Measurements from ENCODE around the gene POLR1E. TPM values are rescaled to one million over a fixed set of nuclear protein-coding genes. Genes with fewer than 3 reads are reported as not detected.

Gene POLR1E
- total and polyA plus RNA-seq, 10 of the 15 experiments (the other 5 are each of a cell fraction or from before 2014, with no cell fraction given): 13.7 to 71.3 (median 50.4) TPM

DNA sequence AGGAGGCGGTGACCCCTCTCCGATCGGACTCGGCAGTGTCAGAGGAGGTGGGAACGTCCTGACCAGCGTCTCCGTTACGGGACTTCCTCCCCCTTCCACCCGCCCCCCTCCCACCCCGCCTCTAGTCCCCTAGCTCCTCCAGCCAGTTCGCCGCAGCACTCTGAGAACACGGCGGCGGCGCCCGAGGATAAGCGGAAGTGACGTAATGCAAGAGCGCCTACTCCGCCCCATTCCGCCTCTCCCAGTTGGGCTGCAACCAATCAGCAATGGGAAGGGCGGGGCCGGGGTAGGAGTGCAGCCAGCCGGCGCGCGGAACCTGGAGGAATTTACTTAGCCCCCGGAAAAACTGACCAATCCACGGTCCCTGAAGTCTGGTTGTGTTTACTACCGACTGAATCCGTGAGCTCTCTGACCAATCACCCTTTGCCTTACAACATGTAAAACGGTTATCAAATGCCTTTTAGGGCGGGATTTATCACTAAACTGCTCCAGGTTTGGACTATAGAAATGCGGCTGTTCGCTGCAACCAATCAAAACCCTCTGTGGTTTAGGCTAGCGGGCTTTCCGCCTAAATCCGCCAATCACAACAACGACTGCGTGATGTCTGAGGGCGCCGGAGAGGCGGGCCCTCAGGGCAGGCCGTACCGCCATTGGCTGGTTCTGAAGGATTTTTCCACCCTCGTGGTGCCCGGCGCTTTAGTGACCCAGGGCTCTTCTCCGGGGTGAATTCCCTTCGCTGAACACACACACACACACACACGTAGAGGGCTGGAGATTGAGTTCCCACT, 20.3 kb upstream of the POLR1E start, which contains the start of gene ZBTB5 (continued):
- TF ChIP-seq, protein P1, sequence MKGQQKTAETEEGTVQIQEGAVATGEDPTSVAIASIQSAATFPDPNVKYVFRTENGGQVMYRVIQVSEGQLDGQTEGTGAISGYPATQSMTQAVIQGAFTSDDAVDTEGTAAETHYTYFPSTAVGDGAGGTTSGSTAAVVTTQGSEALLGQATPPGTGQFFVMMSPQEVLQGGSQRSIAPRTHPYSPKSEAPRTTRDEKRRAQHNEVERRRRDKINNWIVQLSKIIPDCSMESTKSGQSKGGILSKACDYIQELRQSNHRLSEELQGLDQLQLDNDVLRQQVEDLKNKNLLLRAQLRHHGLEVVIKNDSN (IDR thresholded peaks at IDR 0.05; ENCODE audit: borderline replicate concordance, extremely low read length, insufficient read depth, low read depth, low read length): peak; percentile 20
- TF ChIP-seq SMAD5 (IDR thresholded peaks at IDR 0.05; ENCODE audit: low read depth): peak; percentile 77; the same call in 1 of the 2 replicates
- peak; percentile 59; the same call in 1 of the 2 replicates for TF ChIP-seq SIN3A (IDR thresholded peaks at IDR 0.05; ENCODE audit: low read depth, low read length)
- TF ChIP-seq CEBPB (IDR thresholded peaks at IDR 0.05; ENCODE audit: borderline replicate concordance in 1 of 2, low read depth in 2 of 2, low read length in 2 of 2): no peak
- peak; percentile 58 for TF ChIP-seq SMAD1 (IDR thresholded peaks at IDR 0.05; ENCODE audit: low read depth, partially characterized antibody)
- no peak for TF ChIP-seq ZZZ3 (IDR thresholded peaks at IDR 0.05; ENCODE audit: control insufficient read depth, insufficient read length, low read depth)
- no peak for TF ChIP-seq ZNF217 (IDR thresholded peaks at IDR 0.05)
- TF ChIP-seq, protein P2, sequence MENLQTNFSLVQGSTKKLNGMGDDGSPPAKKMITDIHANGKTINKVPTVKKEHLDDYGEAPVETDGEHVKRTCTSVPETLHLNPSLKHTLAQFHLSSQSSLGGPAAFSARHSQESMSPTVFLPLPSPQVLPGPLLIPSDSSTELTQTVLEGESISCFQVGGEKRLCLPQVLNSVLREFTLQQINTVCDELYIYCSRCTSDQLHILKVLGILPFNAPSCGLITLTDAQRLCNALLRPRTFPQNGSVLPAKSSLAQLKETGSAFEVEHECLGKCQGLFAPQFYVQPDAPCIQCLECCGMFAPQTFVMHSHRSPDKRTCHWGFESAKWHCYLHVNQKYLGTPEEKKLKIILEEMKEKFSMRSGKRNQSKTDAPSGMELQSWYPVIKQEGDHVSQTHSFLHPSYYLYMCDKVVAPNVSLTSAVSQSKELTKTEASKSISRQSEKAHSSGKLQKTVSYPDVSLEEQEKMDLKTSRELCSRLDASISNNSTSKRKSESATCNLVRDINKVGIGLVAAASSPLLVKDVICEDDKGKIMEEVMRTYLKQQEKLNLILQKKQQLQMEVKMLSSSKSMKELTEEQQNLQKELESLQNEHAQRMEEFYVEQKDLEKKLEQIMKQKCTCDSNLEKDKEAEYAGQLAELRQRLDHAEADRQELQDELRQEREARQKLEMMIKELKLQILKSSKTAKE (IDR thresholded peaks at IDR 0.05; ENCODE audit: low read depth, poor library complexity, severe bottlenecking): peak; percentile 86
- no peak for TF ChIP-seq RBBP5 (conservative IDR thresholded peaks at IDR 0.05)
- no peak for TF ChIP-seq RCOR1 (conservative IDR thresholded peaks at IDR 0.05; ENCODE audit: low read depth, low read length)

Measured in GM12878 (cell line).